Mucosa of descending colon (tissue), 3 donors: ENCODE data around the gene PARP16. TPM values are rescaled to one million over a fixed set of nuclear protein-coding genes. Genes with fewer than 3 reads are reported as not detected.

Experiments
- ATAC-seq: fragments of 200-7000 bp; cut with Tn5 transposase; one replicate; pipeline ENCODE4 v1.9.1; 2020; ENCODE audit warnings: mild to moderate bottlenecking, moderate library complexity
- DNase-seq, 3 donors: peaks; one replicate each; pipeline ENCODE4 v3.0.0-alpha.2; 2020
- H3K36me3 ChIP-seq: fragments of 200-600 bp; one replicate; pipeline ENCODE4 v1.8.0; 2021; ENCODE audit warnings: low read depth, mild to moderate bottlenecking
- H3K4me1 ChIP-seq: fragments of 200-600 bp; one replicate; pipeline ENCODE4 v1.8.0; 2021; ENCODE audit warnings: low read depth, mild to moderate bottlenecking
- H3K4me3 ChIP-seq: fragments of 200-600 bp; one replicate; pipeline ENCODE4 v1.8.0; 2021; ENCODE audit warnings: mild to moderate bottlenecking
- H3K9me3 ChIP-seq: fragments of 200-600 bp; one replicate; pipeline ENCODE4 v1.8.0; 2021; ENCODE audit warnings: mild to moderate bottlenecking
- CTCF ChIP-seq: fragments of 200-600 bp; IDR thresholded peaks from one replicate; pipeline ENCODE4 v1.8.0; 2022; ENCODE audit warnings: antibody characterized with exemption, mild to moderate bottlenecking
- intact Hi-C, 2 donors: fragments of 100-400 bp; cut with DNase I in 1 of 2; cut with micrococcal nuclease in 1 of 2; formaldehyde crosslinking; loops; one replicate each; pipeline versions ENCODE4 v1.11.0 to v1.11.1; 2022; cut with DNase I, micrococcal nuclease
- total RNA-seq, 3 donors: library from RNA; stranded (reverse); fragmentation: NEBNext Ultra II Directional in 2 of 3; extraction: Animal tissue kit (Norgen Biotek cat#: 25700) in 2 of 3; gene quantifications; one replicate each; pipeline versions ENCODE4 v1.2.1 to v1.2.4, GENCODE V29; 2021 to 2023
- donor health status: DM: no; HTN: no; CAD: no; lungs with moderate emphysema.
- donor health status: DM: no; HTN: no; CAD: no.
- donor health status: DM: no; HTN: yes; CAD: no.

PARP16 gene
- total RNA-seq, 3 donors from 2014 or later: 9.6 to 12.4 (median 12.1) TPM

DNA sequence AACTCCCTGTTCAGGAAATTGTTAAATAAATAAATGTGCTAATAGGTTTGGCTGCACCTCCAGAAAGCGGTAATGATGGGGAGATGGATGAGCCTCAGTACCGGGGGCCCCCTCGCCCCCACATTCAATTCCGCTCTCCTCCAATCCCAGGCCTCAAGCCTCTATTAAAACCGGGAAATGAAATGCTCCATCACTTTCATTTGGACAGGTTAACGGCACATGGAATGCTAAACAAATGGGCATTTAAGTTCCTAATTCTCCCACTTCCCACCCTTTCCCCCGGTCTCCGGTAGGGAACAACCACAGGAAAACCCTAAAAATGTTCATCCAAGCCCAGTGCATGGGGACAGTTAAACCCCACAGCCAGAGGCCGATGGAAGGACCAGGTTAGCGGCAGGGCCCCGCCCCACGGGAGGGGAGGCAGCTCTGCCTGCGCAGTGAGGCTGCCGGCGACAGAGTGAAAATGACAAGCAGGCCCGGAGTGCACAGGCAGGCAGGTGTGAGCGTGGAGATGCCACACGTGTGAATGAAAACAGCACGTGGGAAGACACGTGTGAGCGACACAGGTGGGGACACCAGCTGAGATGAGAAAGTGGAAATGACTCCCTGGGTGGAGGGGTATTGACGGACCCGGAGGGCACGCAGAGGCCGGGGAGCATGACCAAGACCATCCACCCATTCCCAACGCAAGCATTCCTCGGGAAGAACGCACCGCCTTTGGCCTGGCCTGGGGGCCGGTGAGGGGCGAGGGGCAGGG, 45.9 kb upstream of the PARP16 start:
- ATAC-seq: no peak
- H3K36me3 ChIP-seq: no peaks in the 10 kb centered on the region
- H3K9me3 ChIP-seq: no peaks in the 10 kb centered on the region
- H3K4me3 ChIP-seq: no peak overlapping the region
- no peak for TF ChIP-seq CTCF
- no peaks in the 10 kb centered on the region for H3K4me1 ChIP-seq
- DNase-seq: no peak
- intact Hi-C loops: no loop called here

DNA sequence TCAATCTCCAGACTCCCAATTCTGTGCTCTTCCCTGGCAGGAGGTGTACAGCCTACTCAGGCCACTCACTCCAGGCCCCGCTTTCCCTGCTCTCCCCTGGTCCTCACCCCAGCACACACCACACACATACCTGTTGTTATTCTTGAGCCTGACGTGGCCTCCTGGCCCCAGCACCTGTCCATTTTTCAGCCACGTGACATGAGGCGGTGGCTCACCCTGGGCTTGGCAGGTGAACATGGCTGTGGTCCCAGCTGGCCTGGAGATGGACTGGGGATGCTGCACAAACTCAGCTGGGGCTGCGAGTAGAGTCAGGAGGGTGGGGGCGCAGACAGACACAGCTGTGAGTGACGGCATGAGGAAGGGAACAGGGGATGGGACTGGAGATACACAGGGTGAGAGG, 45.1 kb upstream of the PARP16 start:
- TF ChIP-seq CTCF: no peak

DNA sequence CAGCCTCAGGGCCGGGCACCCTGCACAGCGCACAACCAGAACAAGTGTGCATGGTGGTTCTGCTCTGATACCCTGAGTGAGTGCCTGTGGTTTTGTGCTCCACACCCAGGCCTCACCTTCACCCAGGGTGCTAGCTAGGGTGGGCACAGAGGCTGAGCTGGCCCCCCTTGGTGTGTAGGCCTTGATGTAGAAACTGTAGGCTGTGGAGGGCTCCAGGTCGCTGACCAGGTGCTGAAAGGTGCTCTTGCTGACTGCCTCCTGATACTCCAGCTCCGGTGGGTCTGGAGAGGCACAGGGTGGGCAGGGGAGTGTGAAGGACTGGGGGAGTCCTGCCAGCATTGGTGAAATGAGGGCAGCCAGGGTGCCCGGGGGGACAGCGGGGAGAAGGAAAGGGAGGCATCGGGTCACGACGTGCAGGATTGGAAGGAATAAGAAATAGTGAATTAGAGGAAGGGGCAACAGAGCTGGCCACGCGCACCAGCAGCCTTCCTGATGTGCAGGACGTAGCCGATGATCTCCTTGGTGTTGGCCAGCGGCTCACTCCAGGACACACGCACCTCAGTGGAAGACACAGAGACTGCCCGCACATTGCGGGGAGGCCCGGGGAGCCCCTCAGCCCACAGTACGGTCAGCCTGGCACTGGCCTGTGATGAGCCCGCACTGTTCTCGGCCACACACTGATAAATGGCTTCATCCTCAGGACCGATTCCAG, 44.4 kb upstream of the PARP16 start:
- H3K4me3 ChIP-seq: no peak overlapping the region
- intact Hi-C loops: no loop called here

More for the DNA sequence above, 45.1 kb upstream of the PARP16 start:
- H3K9me3 ChIP-seq: no peaks in the 10 kb centered on the region
- ATAC-seq (no peak), DNase-seq (no peak)
- no peak overlapping the region for H3K4me3 ChIP-seq
- intact Hi-C loops: no loop called here
- H3K36me3 ChIP-seq: no peaks in the 10 kb centered on the region
- no peaks in the 10 kb centered on the region for H3K4me1 ChIP-seq

GRCh38 chr15:65329984-65330735, 43.5 kb upstream of the PARP16 start:
- DNase-seq (no peak), ATAC-seq (no peak)
- H3K36me3 ChIP-seq: no peaks in the 10 kb centered on the region
- no peaks in the 10 kb centered on the region for H3K4me1 ChIP-seq
- no peaks in the 10 kb centered on the region for H3K9me3 ChIP-seq
- intact Hi-C loops: no loop called here
- H3K4me3 ChIP-seq: no peak overlapping the region
- TF ChIP-seq CTCF: no peak

More for the DNA sequence above, 44.4 kb upstream of the PARP16 start:
- H3K36me3 ChIP-seq: no peaks in the 10 kb centered on the region
- no peaks in the 10 kb centered on the region for H3K4me1 ChIP-seq
- no peaks in the 10 kb centered on the region for H3K9me3 ChIP-seq
- no peak for TF ChIP-seq CTCF
- ATAC-seq (no peak), DNase-seq (no peak)

GRCh38 chr15:65329288-65329983, 42.8 kb upstream of the PARP16 start:
- intact Hi-C loops: no loop called here
- no peak overlapping the region for H3K4me3 ChIP-seq
- ATAC-seq (no peak), DNase-seq (no peak)
- H3K36me3 ChIP-seq: no peaks in the 10 kb centered on the region
- no peaks in the 10 kb centered on the region for H3K4me1 ChIP-seq
- TF ChIP-seq CTCF: no peak
- H3K9me3 ChIP-seq: no peaks in the 10 kb centered on the region
